Measurements from ENCODE around the gene EIF3J.

EIF3J gene

GRCh38 chr15:44595656-44596510, 58.9 kb downstream of the EIF3J start:
- CTCF ChIA-PET = interaction anchor here (0.7 to 3.3 kb wide), 6 partner anchors 13 to 143 kb away, joined by 3 to 22 read pairs (median 3); no protein-coding TSS in a partner anchor
- POLR2A ChIA-PET = no interaction called here

GRCh38 chr15:44596511-44597010, 59.6 kb downstream of the EIF3J start:
- CTCF ChIA-PET = interaction anchor here (0.7 to 3.3 kb wide), 5 partner anchors 14 to 142 kb away, joined by 3 to 22 read pairs (median 3); no protein-coding TSS in a partner anchor
- no peak for TF ChIP-seq CTCF (IDR thresholded peaks at IDR 0.05; ENCODE audit: insufficient read depth, low read length, missing control alignments)
- POLR2A ChIA-PET = no interaction called here
- DNase-seq (ENCODE audit: low read depth, low spot score) = no peak
- H3K4me3 ChIP-seq (ENCODE audit: low read depth, low read length) = no peak overlapping the region

More at GRCh38 chr15:44595656-44596510, 58.9 kb downstream of the EIF3J start:
- DNase-seq (ENCODE audit: low read depth, low spot score) = no peak
- no peak overlapping the region for H3K4me3 ChIP-seq (ENCODE audit: low read depth, low read length)
- no peak for TF ChIP-seq CTCF (IDR thresholded peaks at IDR 0.05; ENCODE audit: insufficient read depth, low read length, missing control alignments)

- DNase-seq (ENCODE audit: low read depth, low spot score) = no peak
- no peak overlapping the region for H3K4me3 ChIP-seq (ENCODE audit: low read depth, low read length)
- ChIA-PET CTCF (interaction anchor here (1.2 to 3.4 kb wide), 7 partner anchors 9 to 190 kb away, joined by 4 to 22 read pairs (median 8); partner anchors contain the start of gene SPG11), POLR2A (no interaction called here)
- TF ChIP-seq CTCF (IDR thresholded peaks at IDR 0.05; ENCODE audit: insufficient read depth, low read length, missing control alignments) = no peak
Measured at GRCh38 chr15:44598066-44598465, 61.1 kb downstream of the EIF3J start.

GRCh38 chr15:44598892-44599291, 61.9 kb downstream of the EIF3J start:
- CTCF ChIA-PET = interaction anchor here (1.7 to 3.4 kb wide), 6 partner anchors 10 to 139 kb away, joined by 5 to 22 read pairs (median 10); partner anchors contain the start of gene SPG11
- TF ChIP-seq CTCF (IDR thresholded peaks at IDR 0.05; ENCODE audit: insufficient read depth, low read length, missing control alignments) = no peak
- no peak overlapping the region for H3K4me3 ChIP-seq (ENCODE audit: low read depth, low read length)
- peak; percentile 46 for DNase-seq (ENCODE audit: low read depth, low spot score)
- POLR2A ChIA-PET = no interaction called here

GRCh38 chr15:44603126-44603525, 66.2 kb downstream of the EIF3J start:
- DNase-seq (ENCODE audit: low read depth, low spot score) = no peak
- POLR2A ChIA-PET = no interaction called here
- CTCF ChIA-PET = interaction anchor here (0.8 to 1.5 kb wide), 3 partner anchors 11 to 26 kb away, joined by 3 to 6 read pairs (median 4); no protein-coding TSS in a partner anchor
- TF ChIP-seq CTCF (IDR thresholded peaks at IDR 0.05; ENCODE audit: insufficient read depth, low read length, missing control alignments) = no peak
- no peak overlapping the region for H3K4me3 ChIP-seq (ENCODE audit: low read depth, low read length)

- TF ChIP-seq CTCF (IDR thresholded peaks at IDR 0.05; ENCODE audit: insufficient read depth, low read length, missing control alignments) = no peak
- POLR2A ChIA-PET = no interaction called here
- CTCF ChIA-PET = no interaction called here
- no peak overlapping the region for H3K4me3 ChIP-seq (ENCODE audit: low read depth, low read length)
- no peak for DNase-seq (ENCODE audit: low read depth, low spot score)
Measured at GRCh38 chr15:44606740-44607139, 69.8 kb downstream of the EIF3J start.

All from AG04449 (cell line).